GM12864 (cell line): ENCODE results near the gene CTNNA2.

Experiments
- DNase-seq: peaks from one replicate; pipeline ENCODE4 v3.0.0-alpha.2; 2011; ENCODE audit warnings: low read depth
- H3K4me3 ChIP-seq: 2 replicates; pipeline ENCODE4 v1.5.1; 2011; ENCODE audit warnings: mild to moderate bottlenecking, low read depth, low read length, control low read depth
- TF ChIP-seq, protein P1 (sequence below): IDR thresholded peaks from 2 replicates; pipeline ENCODE4 v1.5.1; 2011; ENCODE audit warnings: low read depth, mild to moderate bottlenecking, moderate library complexity, low read length, control low read depth, inconsistent platforms; ENCODE audit errors: missing control alignments

Gene CTNNA2

DNA sequence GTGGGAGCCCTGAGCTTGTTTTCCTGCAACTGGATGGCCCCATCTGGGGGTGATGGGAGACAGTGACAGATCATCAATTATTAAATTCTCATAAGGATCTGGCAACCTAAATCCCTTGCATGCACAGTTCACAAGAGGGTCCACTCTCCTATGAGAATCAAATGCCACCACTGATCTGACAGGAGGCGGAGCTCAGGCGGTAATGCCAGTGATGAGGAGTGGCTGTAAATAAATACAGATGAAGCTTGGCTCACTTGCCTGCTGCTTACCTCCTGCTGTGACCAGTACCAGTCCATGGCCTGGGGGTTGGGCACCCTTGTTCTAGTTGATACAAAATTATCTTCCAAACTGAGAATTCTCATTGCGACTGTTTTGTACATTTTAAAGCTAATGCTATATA, 258.6 kb downstream of the CTNNA2 start:
- DNase-seq, result no peak
- H3K4me3 ChIP-seq, result no peak overlapping the region
- TF ChIP-seq, protein P1, sequence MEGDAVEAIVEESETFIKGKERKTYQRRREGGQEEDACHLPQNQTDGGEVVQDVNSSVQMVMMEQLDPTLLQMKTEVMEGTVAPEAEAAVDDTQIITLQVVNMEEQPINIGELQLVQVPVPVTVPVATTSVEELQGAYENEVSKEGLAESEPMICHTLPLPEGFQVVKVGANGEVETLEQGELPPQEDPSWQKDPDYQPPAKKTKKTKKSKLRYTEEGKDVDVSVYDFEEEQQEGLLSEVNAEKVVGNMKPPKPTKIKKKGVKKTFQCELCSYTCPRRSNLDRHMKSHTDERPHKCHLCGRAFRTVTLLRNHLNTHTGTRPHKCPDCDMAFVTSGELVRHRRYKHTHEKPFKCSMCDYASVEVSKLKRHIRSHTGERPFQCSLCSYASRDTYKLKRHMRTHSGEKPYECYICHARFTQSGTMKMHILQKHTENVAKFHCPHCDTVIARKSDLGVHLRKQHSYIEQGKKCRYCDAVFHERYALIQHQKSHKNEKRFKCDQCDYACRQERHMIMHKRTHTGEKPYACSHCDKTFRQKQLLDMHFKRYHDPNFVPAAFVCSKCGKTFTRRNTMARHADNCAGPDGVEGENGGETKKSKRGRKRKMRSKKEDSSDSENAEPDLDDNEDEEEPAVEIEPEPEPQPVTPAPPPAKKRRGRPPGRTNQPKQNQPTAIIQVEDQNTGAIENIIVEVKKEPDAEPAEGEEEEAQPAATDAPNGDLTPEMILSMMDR, result no peak

GRCh38 chr2:79774016-79774415, 261.2 kb downstream of the CTNNA2 start:
- TF ChIP-seq, protein P1, result no peak
- no peak for DNase-seq
- no peak overlapping the region for H3K4me3 ChIP-seq

DNA sequence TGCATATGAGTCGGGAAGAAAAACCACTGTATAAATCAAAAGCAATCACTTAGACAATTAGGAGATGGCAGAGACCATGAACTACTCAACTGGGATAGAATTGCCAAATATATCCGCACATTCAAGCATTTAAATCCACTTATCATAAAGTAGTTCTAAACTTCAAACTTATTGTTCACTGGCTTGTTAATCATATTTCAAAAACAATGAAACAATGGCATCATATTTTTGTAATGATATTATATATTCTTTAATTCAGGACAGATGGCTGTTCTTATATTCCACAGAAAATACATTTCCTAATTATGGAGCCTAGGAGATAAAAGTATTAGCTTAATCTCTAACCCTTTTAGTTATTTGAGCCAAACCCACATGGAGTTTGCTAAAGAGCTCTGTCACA, 263.6 kb downstream of the CTNNA2 start:
- TF ChIP-seq, protein P1, result no peak
- DNase-seq, result no peak
- no peak overlapping the region for H3K4me3 ChIP-seq

DNA sequence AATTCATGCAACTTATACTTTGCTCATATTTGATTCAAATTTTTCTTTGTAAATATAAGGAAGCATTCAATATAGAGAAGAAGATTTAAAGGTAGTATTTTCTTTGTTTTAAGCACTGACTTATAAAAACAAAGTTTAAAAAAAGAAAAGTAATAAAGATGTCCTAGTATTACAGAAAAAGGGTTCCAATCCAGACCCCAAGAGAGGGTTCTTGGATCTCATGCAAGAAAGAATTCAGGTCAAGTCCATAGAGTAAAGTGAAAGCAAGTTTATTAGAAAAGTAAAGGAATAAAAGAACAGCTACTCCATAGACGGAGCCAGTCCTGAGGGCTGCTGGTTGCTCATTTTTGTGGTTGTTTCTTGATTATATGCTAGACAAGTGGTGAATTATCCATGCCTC, 267.9 kb downstream of the CTNNA2 start:
- TF ChIP-seq, protein P1, result no peak
- no peak overlapping the region for H3K4me3 ChIP-seq
- no peak for DNase-seq

DNA sequence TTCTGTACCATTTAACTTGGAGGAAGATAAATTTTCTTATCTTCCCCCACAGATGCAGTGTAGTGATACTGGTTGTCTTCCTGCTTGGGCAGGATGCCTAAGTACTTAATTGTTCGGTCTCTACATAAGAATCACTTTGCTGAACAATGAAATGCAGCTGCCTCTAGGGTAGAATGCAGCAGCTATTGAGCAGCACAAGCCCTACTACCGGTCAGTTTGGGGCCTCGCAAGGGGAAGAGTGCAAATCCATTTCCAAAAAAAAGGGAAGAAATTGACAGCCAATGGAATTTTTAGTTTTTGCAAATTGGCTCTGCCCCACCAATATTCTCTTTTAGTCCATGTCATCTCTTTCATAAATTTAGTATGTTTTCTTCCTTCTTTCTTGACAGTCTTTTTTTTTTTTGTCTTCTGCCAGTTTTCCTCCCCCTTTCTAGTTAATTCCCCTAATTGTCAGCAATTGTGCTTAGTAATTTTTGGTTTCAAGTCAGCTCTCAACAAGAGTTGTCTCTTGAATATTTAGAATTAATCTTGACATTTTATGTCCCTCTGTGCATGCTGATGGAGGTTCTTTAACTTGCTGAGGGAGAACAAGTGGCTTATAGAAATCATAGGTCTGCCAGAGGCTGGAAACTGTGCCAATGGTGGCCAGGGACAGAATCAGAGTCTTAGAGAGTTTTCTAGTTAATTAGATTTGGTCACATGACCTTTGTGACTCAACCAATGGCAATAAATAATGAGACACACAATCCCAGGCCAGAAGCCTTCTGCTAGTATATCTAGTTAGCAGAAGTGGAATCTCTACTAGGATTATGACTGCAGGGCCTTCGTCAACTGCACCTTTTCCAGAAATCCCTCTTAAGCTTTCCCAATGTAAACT, 270.0 kb downstream of the CTNNA2 start:
- no peak for DNase-seq
- no peak overlapping the region for H3K4me3 ChIP-seq
- TF ChIP-seq, protein P1, result no peak

DNA sequence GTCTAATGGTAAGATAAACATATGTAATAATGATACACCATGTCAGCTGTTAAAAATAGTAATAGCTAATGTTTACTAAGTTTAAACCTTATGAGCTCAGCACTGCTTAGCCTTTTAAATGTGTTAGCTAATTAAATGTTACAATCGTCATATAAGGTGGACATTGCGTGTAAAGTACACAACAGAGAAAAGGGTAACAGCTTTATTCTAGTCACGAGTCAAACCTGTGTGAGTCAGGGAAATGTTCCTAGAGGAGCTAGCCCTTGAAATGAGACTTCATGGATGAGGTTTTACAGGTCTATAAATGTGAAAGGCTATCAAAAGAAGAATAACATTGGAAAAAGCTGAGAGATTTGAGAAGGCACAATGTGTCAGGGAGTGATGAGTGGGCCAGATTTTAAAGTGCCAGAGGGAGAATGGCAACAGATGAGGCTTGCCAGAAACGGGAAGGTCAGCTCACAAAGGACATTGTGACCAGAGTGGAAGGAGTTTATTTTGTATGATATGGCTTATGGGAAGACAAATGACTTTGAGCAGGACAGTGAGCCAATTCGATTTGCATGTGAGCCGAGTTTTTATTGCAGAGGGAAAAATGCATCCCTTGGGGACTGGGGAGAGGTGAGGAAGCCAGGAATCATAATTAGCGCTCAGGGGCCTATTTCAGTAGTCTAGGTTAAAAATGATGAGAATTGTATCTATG, 276.3 kb downstream of the CTNNA2 start:
- DNase-seq, result no peak
- TF ChIP-seq, protein P1, result no peak

More for the DNA sequence above, 276.3 kb downstream of the CTNNA2 start:
- no peak overlapping the region for H3K4me3 ChIP-seq
